Ramos (cell line): ENCODE results near the gene MRPL48.

ENCODE experiments used
- in situ Hi-C: fragments of 300-500 bp; cut with MboI; formaldehyde crosslinking; loops from one replicate; pipeline ENCODE4 v1.14.3; 2022; ENCODE audit warnings: low sequenced_read_pairs; ENCODE audit not compliant: unreplicated experiment

Gene MRPL48

GRCh38 chr11:73833067-73833466, 45.4 kb downstream of the MRPL48 start:
- in situ Hi-C loops, result no loop called here

- in situ Hi-C loops, result no loop called here
Measured at GRCh38 chr11:73838443-73839122, 50.9 kb downstream of the MRPL48 start.

GRCh38 chr11:73839123-73839457, 51.4 kb downstream of the MRPL48 start:
- in situ Hi-C loops, result no loop called here

GRCh38 chr11:73851046-73851764, 63.5 kb downstream of the MRPL48 start:
- in situ Hi-C loops, result no loop called here

- in situ Hi-C loops, result no loop called here
Measured at GRCh38 chr11:73852049-73852448, 64.4 kb downstream of the MRPL48 start.

- in situ Hi-C loops, result no loop called here
Measured at GRCh38 chr11:73854680-73855079, 67.0 kb downstream of the MRPL48 start.

- in situ Hi-C loops, result no loop called here
Measured at GRCh38 chr11:73856031-73856567, 68.4 kb downstream of the MRPL48 start.

- in situ Hi-C loops, result no loop called here
Measured at GRCh38 chr11:73859671-73860070, 72.0 kb downstream of the MRPL48 start.

- in situ Hi-C loops, result no loop called here
Measured at GRCh38 chr11:73860202-73860601, 72.5 kb downstream of the MRPL48 start.

GRCh38 chr11:73862986-73863385, 75.3 kb downstream of the MRPL48 start:
- in situ Hi-C loops, result no loop called here

- in situ Hi-C loops, result no loop called here
Measured at GRCh38 chr11:73866095-73866579, 78.5 kb downstream of the MRPL48 start.

GRCh38 chr11:73866586-73866996, 78.9 kb downstream of the MRPL48 start:
- in situ Hi-C loops, result no loop called here

GRCh38 chr11:73869332-73869949, 81.8 kb downstream of the MRPL48 start:
- in situ Hi-C loops, result no loop called here

- in situ Hi-C loops, result no loop called here
Measured at GRCh38 chr11:73870261-73870660, 82.6 kb downstream of the MRPL48 start.

GRCh38 chr11:73872749-73873357, 85.2 kb downstream of the MRPL48 start:
- in situ Hi-C loops, result no loop called here

- in situ Hi-C loops, result no loop called here
Measured at GRCh38 chr11:73875380-73875779, 87.7 kb downstream of the MRPL48 start.

- in situ Hi-C loops, result no loop called here
Measured at GRCh38 chr11:73875840-73876239, 88.2 kb downstream of the MRPL48 start.

GRCh38 chr11:73876424-73877310, 89.0 kb downstream of the MRPL48 start, which contains the start of the genes COA4 and PAAF1:
Gene COA4 (minus strand): TSS chr11:73876846. CDS start chr11:73873378, 3,468 bp downstream.
Gene PAAF1 (plus strand): TSS chr11:73876999. CDS start chr11:73877022, 23 bp downstream.
- in situ Hi-C loops, result no loop called here

GRCh38 chr11:73878771-73879170, 91.1 kb downstream of the MRPL48 start:
- in situ Hi-C loops, result no loop called here
